IMR-90 (cell line): ENCODE measurements around the gene USP40. TPM values are rescaled to one million over a fixed set of nuclear protein-coding genes. Genes with fewer than 3 reads are reported as not detected.

Experiments
- ATAC-seq: fragments of 200-7000 bp; cut with Tn5 transposase; 2 replicates; pipeline ENCODE4 v1.9.1; 2020; ENCODE audit warnings: low read depth, mild to moderate bottlenecking, moderate library complexity
- BruUV-seq: library from RNA; stranded (reverse); fragments of 400-500 nt; replicated peaks from 2 replicates; lab custom pipeline; 2021; lab: Mats Ljungman, UMichigan
- CTCF ChIA-PET: fragments of 300-600 bp; formaldehyde crosslinking; extraction: SDS; loops from one replicate; lab custom pipeline; 2021; ENCODE audit warnings: antibody characterized with exemption; lab: Yijun Ruan, JAX
- POLR2A ChIA-PET: fragments of 300-600 bp; sonication (Branson Sonifier 250); formaldehyde crosslinking; loops from one replicate; lab custom pipeline; 2022; ENCODE audit warnings: antibody characterized with exemption; ENCODE audit not compliant: unreplicated experiment; lab: Charles Lee
- DNase-seq: peaks from one replicate; pipeline ENCODE4 v3.0.0; 2013
- H2AFZ ChIP-seq: replicated peaks from 2 replicates; pipeline ENCODE3; 2013; ENCODE audit warnings: low read length, mild to moderate bottlenecking; ENCODE audit not compliant: poor library complexity
- H2AK5ac ChIP-seq: 2 replicates; pipeline ENCODE4 v1.6.1; 2013; ENCODE audit warnings: low read depth, low read length, inconsistent platforms
- H2AK9ac ChIP-seq: replicated peaks from 2 replicates; pipeline ENCODE3; 2013; ENCODE audit warnings: mild to moderate bottlenecking, low read depth, low read length, moderate library complexity; ENCODE audit not compliant: poor library complexity
- H2BK120ac ChIP-seq: 2 replicates; pipeline ENCODE4 v1.6.1; 2013; ENCODE audit warnings: low read depth, low read length, inconsistent platforms
- H2BK15ac ChIP-seq: 3 replicates; pipeline ENCODE4 v1.6.1; 2013; ENCODE audit warnings: low read depth, low read length, inconsistent platforms
- H2BK20ac ChIP-seq: 2 replicates; pipeline ENCODE4 v1.6.1; 2013; ENCODE audit warnings: low read depth, mild to moderate bottlenecking, inconsistent platforms, low read length, moderate library complexity
- H2BK5ac ChIP-seq: 2 replicates; pipeline ENCODE4 v1.6.1; 2013; ENCODE audit warnings: mild to moderate bottlenecking, low read depth, low read length, inconsistent platforms; ENCODE audit not compliant: poor library complexity, severe bottlenecking
- H3K14ac ChIP-seq: replicated peaks from 2 replicates; pipeline ENCODE4 v1.6.1; 2013; ENCODE audit warnings: low read depth, low read length, inconsistent platforms
- H3K18ac ChIP-seq: 2 replicates; pipeline ENCODE4 v1.6.1; 2013; ENCODE audit warnings: low read depth, low read length, control low read depth
- H3K23ac ChIP-seq: 2 replicates; pipeline ENCODE4 v1.6.1; 2013; ENCODE audit warnings: low read depth, low read length, inconsistent platforms
- H3K27ac ChIP-seq: 2 replicates; pipeline ENCODE4 v1.5.1; 2013; ENCODE audit warnings: mild to moderate bottlenecking, control low read depth, low read length; ENCODE audit not compliant: insufficient read depth
- H3K27me3 ChIP-seq: 2 replicates; pipeline ENCODE4 v1.6.1; 2013; ENCODE audit warnings: low read length; ENCODE audit not compliant: control insufficient read depth, insufficient read depth
- H3K36me3 ChIP-seq: 2 replicates; pipeline ENCODE4 v1.6.1; 2013; ENCODE audit warnings: low read length, mixed read lengths; ENCODE audit not compliant: control insufficient read depth, insufficient read depth
- H3K4ac ChIP-seq: 2 replicates; pipeline ENCODE4 v1.6.1; 2013; ENCODE audit warnings: low read depth, low read length, inconsistent platforms
- H3K4me1 ChIP-seq: 2 replicates; pipeline ENCODE4 v1.6.1; 2013; ENCODE audit warnings: low read length, mixed read lengths; ENCODE audit not compliant: control insufficient read depth, insufficient read depth
- H3K4me2 ChIP-seq: 2 replicates; pipeline ENCODE4 v1.6.1; 2013; ENCODE audit warnings: low read depth, mild to moderate bottlenecking, control low read depth, low read length, moderate library complexity
- H3K4me3 ChIP-seq: 2 replicates; pipeline ENCODE4 v1.5.1; 2013; ENCODE audit warnings: low read depth, mild to moderate bottlenecking, control low read depth, low read length, moderate library complexity; ENCODE audit not compliant: insufficient read depth
- H3K56ac ChIP-seq: 2 replicates; pipeline ENCODE4 v1.6.1; 2013; ENCODE audit warnings: low read length, inconsistent platforms; ENCODE audit not compliant: insufficient read depth; ENCODE audit errors: extremely low read depth
- H3K79me1 ChIP-seq, 2 experiments: 2 replicates each; pipeline ENCODE4 v1.6.1; 2013; ENCODE audit warnings: low read length in 2 of 2, inconsistent platforms in 1 of 2, low read depth in 1 of 2
- H3K9ac ChIP-seq: 2 replicates; pipeline ENCODE4 v1.6.1; 2013; ENCODE audit warnings: low read depth, low read length, control low read depth
- H3K9me1 ChIP-seq: 2 replicates; pipeline ENCODE4 v1.6.1; 2013; ENCODE audit warnings: low read length, inconsistent platforms; ENCODE audit not compliant: insufficient read depth
- H3K9me3 ChIP-seq: 2 replicates; pipeline ENCODE4 v1.6.1; 2013; ENCODE audit warnings: low read length; ENCODE audit not compliant: control insufficient read depth, insufficient read depth
- H4K20me1 ChIP-seq: 2 replicates; pipeline ENCODE4 v1.6.1; 2013; ENCODE audit warnings: low read length, inconsistent platforms; ENCODE audit not compliant: insufficient read depth
- H4K5ac ChIP-seq: 2 replicates; pipeline ENCODE4 v1.6.1; 2013; ENCODE audit warnings: mild to moderate bottlenecking, low read depth, low read length, control low read depth
- H4K8ac ChIP-seq, 2 experiments: 2 replicates each; pipeline ENCODE4 v1.6.1; 2013; ENCODE audit warnings: low read depth in 2 of 2, low read length in 2 of 2, control low read depth in 1 of 2, inconsistent platforms in 1 of 2
- H4K91ac ChIP-seq: 2 replicates; pipeline ENCODE4 v1.6.1; 2013; ENCODE audit warnings: low read depth, low read length, inconsistent platforms; ENCODE audit not compliant: insufficient read depth
- BHLHE40 ChIP-seq: fragments of 150-350 bp; IDR thresholded peaks from 2 replicates; pipeline ENCODE4 v1.6.1; 2016; ENCODE audit warnings: mild to moderate bottlenecking, low read depth, low read length
- CHD1 ChIP-seq: IDR thresholded peaks from 2 replicates; pipeline ENCODE4 v1.6.1; 2012; ENCODE audit warnings: low read depth, low read length, improper control_type of control experiment
- CTCF ChIP-seq: conservative IDR thresholded peaks from 2 replicates; pipeline ENCODE4 v1.5.1; 2012; ENCODE audit warnings: mild to moderate bottlenecking, low read depth, low read length, improper control_type of control experiment
- ELK1 ChIP-seq: fragments of 150-350 bp; IDR thresholded peaks from 2 replicates; pipeline ENCODE4 v1.6.1; 2016; ENCODE audit warnings: low read depth, mild to moderate bottlenecking, low read length, moderate library complexity, borderline replicate concordance
- FOS ChIP-seq: fragments of 150-350 bp; IDR thresholded peaks from 2 replicates; pipeline ENCODE4 v1.6.1; 2016; ENCODE audit warnings: low read depth, low read length
- MAFK ChIP-seq: IDR thresholded peaks from 2 replicates; pipeline ENCODE4 v1.6.1; 2012; ENCODE audit warnings: low read depth, low read length, improper control_type of control experiment
- MAZ ChIP-seq: IDR thresholded peaks from 2 replicates; pipeline ENCODE4 v1.6.1; 2012; ENCODE audit warnings: low read depth, mild to moderate bottlenecking, low read length, improper control_type of control experiment, moderate library complexity, borderline replicate concordance
- NFE2L2 ChIP-seq: fragments of 150-350 bp; IDR thresholded peaks from 2 replicates; pipeline ENCODE4 v1.6.1; 2016; ENCODE audit warnings: low read depth, mild to moderate bottlenecking, low read length
- RAD21 ChIP-seq: IDR thresholded peaks from 2 replicates; pipeline ENCODE4 v1.6.1; 2012; ENCODE audit warnings: low read length, improper control_type of control experiment
- RCOR1 ChIP-seq: IDR thresholded peaks from 2 replicates; pipeline ENCODE4 v1.6.1; 2012; ENCODE audit warnings: mild to moderate bottlenecking, low read length, improper control_type of control experiment; ENCODE audit not compliant: insufficient replicate concordance
- SMC3 ChIP-seq: fragments of 150-350 bp; IDR thresholded peaks from 2 replicates; pipeline ENCODE4 v1.6.1; 2016; ENCODE audit warnings: low read depth, mild to moderate bottlenecking, antibody characterized with exemption, low read length, moderate library complexity
- WGBS, 2 experiments: methylation state at CpG; one replicate each; pipeline versions ENCODE4 v1.1.5 to v1.1.7; 2013; ENCODE audit warnings: missing lambda C conversion rate in 2 of 2; ENCODE audit not compliant: insufficient read length in 1 of 2; ENCODE audit errors: extremely low coverage in 2 of 2; 5-methylcytosine and 5-hydroxymethylcytosine counted together
- dilution Hi-C: fragments of 300-500 bp; cut with HindIII; formaldehyde crosslinking; loops from one replicate; pipeline ENCODE4 v1.14.3; 2018; ENCODE audit warnings: low sequenced_read_pairs; ENCODE audit not compliant: unreplicated experiment
- in situ Hi-C: fragments of 300-500 bp; cut with MboI; formaldehyde crosslinking; loops from 3 replicates; pipeline ENCODE4 v1.14.3; 2019; ENCODE audit warnings: low sequenced_read_pairs, inconsistent platforms, mixed read lengths
- intact Hi-C: fragments of 100-400 bp; cut with micrococcal nuclease; formaldehyde crosslinking; loops from 2 replicates; pipeline ENCODE4 v1.10.0; 2022
- polyA plus RNA-seq, 3 experiments: library from polyadenylated mRNA; depleted of rRNA; stranded (reverse); fragments of >200 nt; gene quantifications; 2 replicates each; pipeline ENCODE4 v1.2.3, GENCODE V29; 2012; ENCODE audit warnings: low replicate concordance in 1 of 3
- total RNA-seq: library from RNA; depleted of rRNA; stranded (reverse); fragments of >200 nt; gene quantifications from 2 replicates; pipeline ENCODE4 v1.2.3, GENCODE V29; 2012

USP40 gene
- total and polyA plus RNA-seq, 2 of the 4 experiments (the other 2 are of a cell fraction): 30.1 to 30.8 TPM

- Histone ChIP-seq H3K4ac (no peak overlapping the region), H2BK20ac (no peak overlapping the region), H2BK15ac (no peak overlapping the region), H3K23ac (no peak overlapping the region), H2BK120ac (no peak overlapping the region), H3K4me2 (no peak overlapping the region), H4K5ac (no peak overlapping the region), H3K79me1 (no peaks in the 10 kb centered on the region), H3K14ac (no peak overlapping the region), H4K91ac (no peak overlapping the region), H4K8ac (no peak overlapping the region), H3K9me1 (no peaks in the 10 kb centered on the region), H2BK5ac (no peak overlapping the region), H3K27me3 (peaks cover 3% of the 10 kb centered on the region), H3K9me3 (no peaks in the 10 kb centered on the region), H4K20me1 (no peaks in the 10 kb centered on the region), H3K56ac (no peak overlapping the region), H3K4me3 (no peak overlapping the region), H2AFZ (no peak overlapping the region), H2AK5ac (no peak overlapping the region), H3K4me1 (no peaks in the 10 kb centered on the region), H3K9ac (no peak overlapping the region), H3K18ac (no peak overlapping the region), H2AK9ac (no peak overlapping the region), H3K36me3 (no peaks in the 10 kb centered on the region), H3K27ac (no peak overlapping the region)
- WGBS, 2 experiments: no CpG with 5 or more reads among the region's 8 CpGs
- no peak for TF ChIP-seq SMC3
- TF ChIP-seq FOS: no peak
- no peak for TF ChIP-seq CHD1
- TF ChIP-seq NFE2L2: no peak
- TF ChIP-seq MAFK: no peak
- no peak for TF ChIP-seq CTCF
- TF ChIP-seq RCOR1: no peak
- TF ChIP-seq RAD21: no peak
- TF ChIP-seq ELK1: no peak
- no peak for TF ChIP-seq MAZ
- no peak for TF ChIP-seq BHLHE40
- ChIA-PET CTCF (no interaction called here), POLR2A (no interaction called here)
- DNase-seq: no peak
- BruUV-seq: no TSS peak
- ATAC-seq: no peak
- in situ Hi-C loops (no loop called here), dilution Hi-C loops (no loop called here), intact Hi-C loops (no loop called here)
Observed at GRCh38 chr2:233593201-233593600, 26.6 kb upstream of the USP40 start.
